ENCODE measurements around the gene LAMA3.
"Not testable (repeated sequence)": the region's sequence is repeated elsewhere in the genome, so short reads cannot be mapped to it uniquely, and the experiment has no call there.

LAMA3 gene

GRCh38 chr18:23732439-23732838, 43.2 kb downstream of the LAMA3 start:
- DNase-seq: no peak

GRCh38 chr18:23733265-23733664, 44.0 kb downstream of the LAMA3 start:
- not testable (repeated sequence) for DNase-seq

- no peak for DNase-seq
Measured at GRCh38 chr18:23733895-23734294, 44.6 kb downstream of the LAMA3 start.

- DNase-seq: no peak
Measured at GRCh38 chr18:23735021-23735464, 45.8 kb downstream of the LAMA3 start.

GRCh38 chr18:23737578-23737977, 48.3 kb downstream of the LAMA3 start:
- no peak for DNase-seq

GRCh38 chr18:23738151-23738550, 48.9 kb downstream of the LAMA3 start:
- no peak for DNase-seq

GRCh38 chr18:23738575-23738974, 49.3 kb downstream of the LAMA3 start:
- no peak for DNase-seq

- peak; percentile 16 for DNase-seq
Measured at GRCh38 chr18:23740105-23740830, 51.0 kb downstream of the LAMA3 start.

- DNase-seq: not testable (repeated sequence)
Measured at GRCh38 chr18:23741967-23742366, 52.7 kb downstream of the LAMA3 start.

- DNase-seq: no peak
Measured at GRCh38 chr18:23743733-23744333, 54.6 kb downstream of the LAMA3 start.

- DNase-seq: no peak
Measured at GRCh38 chr18:23745366-23745765, 56.1 kb downstream of the LAMA3 start.

GRCh38 chr18:23746851-23747250, 57.6 kb downstream of the LAMA3 start:
- DNase-seq: no peak

GRCh38 chr18:23752363-23752762, 63.1 kb downstream of the LAMA3 start:
- no peak for DNase-seq

GRCh38 chr18:23752796-23753195, 63.5 kb downstream of the LAMA3 start:
- no peak for DNase-seq

- no peak for DNase-seq
Measured at GRCh38 chr18:23756590-23757436, 67.6 kb downstream of the LAMA3 start.

- DNase-seq: no peak
Measured at GRCh38 chr18:23757437-23757733, 68.1 kb downstream of the LAMA3 start.

GRCh38 chr18:23758281-23758680, 69.0 kb downstream of the LAMA3 start:
- DNase-seq: no peak

- DNase-seq: no peak
Measured at GRCh38 chr18:23761941-23762340, 72.7 kb downstream of the LAMA3 start.

- no peak for DNase-seq
Measured at GRCh38 chr18:23763343-23763742, 74.1 kb downstream of the LAMA3 start.

GRCh38 chr18:23765931-23766330, 76.7 kb downstream of the LAMA3 start:
- DNase-seq: no peak

GRCh38 chr18:23772327-23773024, 83.2 kb downstream of the LAMA3 start:
- no peak for DNase-seq

- no peak for DNase-seq
Measured at GRCh38 chr18:23776306-23776705, 87.1 kb downstream of the LAMA3 start.

GRCh38 chr18:23778828-23779227, 89.6 kb downstream of the LAMA3 start:
- DNase-seq: no peak
